GM19023 (cell line): ENCODE results near the gene METAP1.
"Not testable (repeated sequence)": the region's sequence is repeated elsewhere in the genome, so short reads cannot be mapped to it uniquely, and the experiment has no call there.

ENCODE experiments used
- ATAC-seq: cut with Tn5 transposase; IDR thresholded peaks from one replicate; pipeline ENCODE4 v1.9.1; 2021; ENCODE audit warnings: mild to moderate bottlenecking, moderate library complexity; ENCODE audit not compliant: unreplicated experiment

Gene METAP1

DNA sequence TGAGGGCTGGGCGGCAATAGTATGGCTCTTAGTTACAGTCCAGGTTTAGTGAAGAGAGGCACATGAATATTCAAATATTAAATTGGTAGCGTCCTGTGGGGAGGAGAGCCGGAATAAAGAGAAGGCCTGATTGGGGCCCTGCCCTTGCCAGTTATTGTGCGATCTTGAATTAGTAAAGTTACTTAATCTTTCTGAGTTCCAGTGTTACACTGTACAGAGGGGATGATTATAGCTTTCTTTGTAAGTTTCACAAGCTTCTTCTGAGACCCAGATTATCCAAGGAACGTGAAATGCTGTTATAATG is 1.2 kb downstream of the METAP1 start:
- ATAC-seq, result no peak

DNA sequence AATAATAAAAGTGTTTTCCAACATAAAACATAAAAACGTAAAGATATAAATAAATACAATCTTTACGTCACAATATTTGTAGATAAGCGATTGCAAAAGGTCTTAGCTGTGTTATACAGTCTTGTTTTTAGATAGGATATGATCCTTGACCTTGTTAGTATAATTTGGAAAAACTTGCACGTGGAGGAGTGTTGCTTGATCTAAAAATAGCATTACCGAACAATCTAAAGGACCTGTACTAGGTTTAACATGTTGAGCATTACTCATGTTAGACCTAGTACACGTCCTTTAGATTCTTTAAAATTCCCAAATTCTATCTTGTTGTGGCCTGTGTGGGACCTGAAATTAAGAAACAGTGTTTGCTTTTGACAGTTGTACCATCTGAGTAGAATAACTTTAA is 1.6 kb downstream of the METAP1 start:
- ATAC-seq, result no peak

DNA sequence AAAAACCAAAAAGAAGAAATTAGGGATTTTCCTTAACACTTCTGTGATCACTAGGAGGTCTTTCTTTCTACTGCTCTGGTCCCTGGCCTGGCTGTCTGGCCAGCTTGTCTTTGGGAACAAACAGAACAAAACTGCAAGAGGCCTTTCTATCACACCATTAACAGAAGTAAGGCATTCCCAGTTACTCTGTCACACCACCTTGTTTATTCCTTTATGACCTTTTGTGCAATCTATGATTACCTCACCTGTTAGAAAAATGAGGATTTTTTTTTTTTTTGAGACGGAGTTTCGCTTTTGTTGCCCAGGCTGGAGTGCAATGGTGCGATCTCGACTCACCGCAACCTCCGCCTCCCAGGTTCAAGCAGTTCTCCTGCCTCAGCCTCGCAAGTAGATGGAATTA is 3.0 kb downstream of the METAP1 start:
- no peak for ATAC-seq

DNA sequence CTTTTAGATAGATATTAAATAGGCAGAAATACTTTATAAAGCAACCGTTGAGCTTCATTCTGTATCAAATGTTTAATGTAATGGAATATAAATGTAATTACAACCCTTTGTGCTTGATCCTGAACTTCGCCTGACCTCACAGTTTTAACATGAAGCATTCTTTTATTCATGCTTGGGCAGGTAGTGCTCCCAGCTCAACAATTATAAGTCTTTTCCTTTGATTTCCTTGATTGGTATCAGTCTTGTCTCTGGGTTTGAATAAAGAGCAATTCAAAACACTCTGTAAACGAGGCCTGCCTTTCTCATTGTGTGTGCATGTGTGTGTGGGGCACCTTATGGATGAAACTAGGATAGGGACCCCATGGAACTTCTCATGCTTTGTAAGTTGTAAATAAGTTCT is 6.8 kb downstream of the METAP1 start:
- ATAC-seq, result no peak

DNA sequence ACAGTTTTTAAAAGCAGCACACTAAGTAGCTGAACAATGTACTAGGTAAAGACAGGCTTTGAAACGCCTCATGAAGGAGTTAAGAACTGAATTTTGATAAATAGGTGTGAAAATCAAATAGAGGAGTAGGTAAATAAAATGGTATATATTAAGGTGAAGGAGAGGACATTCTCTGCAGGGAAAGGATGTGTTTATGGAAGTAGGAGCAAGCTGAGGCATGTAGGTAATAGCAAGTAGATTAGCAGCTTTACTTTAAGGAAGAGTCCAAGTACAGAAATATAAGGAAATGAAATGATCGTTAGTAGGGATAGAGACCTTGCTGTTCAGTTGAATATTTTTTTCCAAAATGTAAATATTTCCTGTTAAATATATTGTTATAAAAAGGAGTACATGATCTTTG is 12.5 kb downstream of the METAP1 start:
- no peak for ATAC-seq

DNA sequence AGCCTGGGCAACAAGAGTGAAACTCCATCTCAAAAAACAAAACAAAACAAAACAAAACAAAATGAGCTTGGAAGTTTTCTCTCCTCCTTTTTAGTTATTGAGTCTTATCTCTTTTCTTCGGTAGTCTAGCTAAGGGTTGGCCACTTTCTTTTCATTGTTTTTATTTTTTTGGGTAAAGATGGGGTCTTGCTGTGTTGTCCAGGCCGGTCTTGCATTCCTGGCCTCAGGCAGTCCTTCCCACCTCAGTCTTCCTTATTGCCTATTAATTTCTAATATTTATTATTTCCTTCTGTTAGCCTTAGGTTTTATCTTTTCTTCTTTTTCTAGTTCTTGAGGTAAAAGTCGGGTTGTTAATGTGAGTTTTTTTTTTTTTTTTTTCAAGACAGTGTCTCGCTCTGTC is 16.4 kb downstream of the METAP1 start:
- no peak for ATAC-seq

DNA sequence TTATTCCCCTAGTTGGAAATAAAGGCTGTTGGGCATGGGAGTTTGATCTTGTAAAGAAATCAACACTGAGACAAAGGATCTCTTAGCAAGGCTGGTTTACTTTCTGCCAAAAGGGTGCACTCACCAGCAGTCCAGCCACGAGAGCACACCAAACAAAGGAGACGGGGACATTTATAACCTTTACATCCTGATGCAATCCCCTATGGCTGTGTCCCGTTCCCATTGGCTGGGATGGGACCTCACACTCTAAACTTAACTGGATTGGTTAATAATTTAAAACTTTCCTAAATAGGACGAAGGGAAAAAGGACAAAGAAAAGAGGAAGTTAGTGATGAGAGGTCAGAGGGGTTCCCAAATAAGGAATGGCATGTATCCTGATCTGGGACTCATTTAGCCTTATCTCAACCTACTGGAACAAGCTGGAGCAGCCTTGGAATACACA is 17.9 kb downstream of the METAP1 start:
- ATAC-seq, result no peak

DNA sequence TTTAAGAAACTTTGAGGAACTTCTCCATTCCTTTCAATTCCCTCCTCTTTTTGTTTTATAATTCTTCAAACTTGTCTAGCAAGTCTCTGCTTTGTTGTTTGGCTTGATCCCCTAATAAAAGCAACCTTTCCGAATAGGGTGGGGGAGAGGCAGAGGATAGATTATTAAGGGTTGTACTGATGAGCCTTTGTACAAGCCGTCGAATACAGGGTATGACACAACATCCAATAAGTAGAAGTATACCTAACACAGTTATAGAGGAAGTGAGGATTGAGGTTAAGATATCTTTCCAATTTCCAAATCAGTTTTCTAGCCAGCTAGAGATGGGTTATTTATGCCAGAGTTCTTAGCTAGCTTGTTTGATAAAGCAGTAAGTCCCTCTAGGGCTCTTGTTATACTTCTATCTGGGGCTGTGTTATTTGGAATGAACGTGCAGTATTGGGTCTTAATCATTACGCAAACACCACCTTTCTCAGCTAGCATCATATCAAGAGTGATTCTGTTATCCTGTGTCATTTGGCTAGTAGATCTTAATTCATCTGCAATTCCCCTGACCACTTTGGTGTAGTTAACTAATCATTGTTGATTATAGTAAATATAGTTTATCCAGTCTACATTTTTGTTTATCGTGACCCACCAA is 18.5 kb downstream of the METAP1 start:
- ATAC-seq, result no peak

DNA sequence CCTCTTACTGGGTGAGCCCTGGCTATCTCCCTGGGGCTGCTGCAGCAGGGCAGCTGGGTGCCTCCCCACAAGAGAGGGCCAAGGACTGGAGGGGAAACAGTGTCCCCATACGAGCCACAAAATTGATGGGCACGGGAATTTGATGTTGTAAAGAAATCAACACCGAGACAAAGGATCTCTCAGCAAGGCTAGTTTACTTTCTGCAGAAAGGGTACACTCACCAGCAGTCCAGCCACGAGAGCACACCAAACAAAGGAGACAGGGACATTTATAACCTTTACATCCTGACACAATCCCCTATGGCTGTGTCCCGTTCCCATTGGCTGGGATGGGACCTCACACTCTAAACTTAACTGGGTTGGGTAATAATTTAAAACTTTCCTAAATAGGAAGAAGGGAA is 25.9 kb downstream of the METAP1 start:
- no peak for ATAC-seq

DNA sequence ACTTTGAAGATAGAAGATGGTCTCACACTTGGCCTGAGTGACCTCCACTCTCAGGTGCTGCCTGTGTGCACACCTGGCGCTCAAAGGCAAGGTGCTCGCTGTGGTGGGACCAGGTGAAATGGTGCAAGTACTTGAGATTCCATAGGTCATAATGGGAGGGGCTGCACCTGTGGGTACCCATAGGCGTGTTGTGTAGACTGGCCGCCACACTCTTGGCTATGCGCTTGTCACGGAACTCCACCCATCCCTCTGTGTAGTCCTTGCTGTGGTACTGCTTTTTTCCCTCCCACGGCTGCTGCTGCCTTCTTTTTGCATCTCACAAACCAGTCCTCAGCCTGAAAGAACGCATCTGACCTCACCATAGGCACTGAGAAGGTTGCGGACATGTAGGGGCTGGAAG is 27.0 kb downstream of the METAP1 start:
- ATAC-seq, result no peak

DNA sequence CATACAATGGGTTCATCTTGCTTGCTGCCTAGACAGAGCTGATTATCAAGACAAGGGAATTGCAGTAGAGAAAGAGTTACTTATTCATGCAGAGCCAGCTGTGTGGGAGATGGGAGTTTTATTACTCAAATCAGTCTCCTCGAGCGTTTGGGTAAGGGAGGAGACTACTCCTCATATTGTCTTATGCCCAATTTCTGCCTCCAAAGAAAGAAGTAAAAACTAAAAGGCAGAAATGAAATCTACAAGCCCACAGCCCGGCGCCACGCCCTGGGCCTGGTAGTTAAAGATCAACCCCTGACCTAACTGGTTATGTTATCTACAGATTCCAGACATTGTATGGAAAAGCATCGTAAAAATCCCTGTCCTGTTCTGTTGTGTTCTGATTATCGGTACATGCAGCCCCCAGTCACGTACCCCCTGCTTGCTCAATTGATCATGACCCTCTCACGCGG is 28.3 kb downstream of the METAP1 start:
- ATAC-seq, result not testable (repeated sequence)

DNA sequence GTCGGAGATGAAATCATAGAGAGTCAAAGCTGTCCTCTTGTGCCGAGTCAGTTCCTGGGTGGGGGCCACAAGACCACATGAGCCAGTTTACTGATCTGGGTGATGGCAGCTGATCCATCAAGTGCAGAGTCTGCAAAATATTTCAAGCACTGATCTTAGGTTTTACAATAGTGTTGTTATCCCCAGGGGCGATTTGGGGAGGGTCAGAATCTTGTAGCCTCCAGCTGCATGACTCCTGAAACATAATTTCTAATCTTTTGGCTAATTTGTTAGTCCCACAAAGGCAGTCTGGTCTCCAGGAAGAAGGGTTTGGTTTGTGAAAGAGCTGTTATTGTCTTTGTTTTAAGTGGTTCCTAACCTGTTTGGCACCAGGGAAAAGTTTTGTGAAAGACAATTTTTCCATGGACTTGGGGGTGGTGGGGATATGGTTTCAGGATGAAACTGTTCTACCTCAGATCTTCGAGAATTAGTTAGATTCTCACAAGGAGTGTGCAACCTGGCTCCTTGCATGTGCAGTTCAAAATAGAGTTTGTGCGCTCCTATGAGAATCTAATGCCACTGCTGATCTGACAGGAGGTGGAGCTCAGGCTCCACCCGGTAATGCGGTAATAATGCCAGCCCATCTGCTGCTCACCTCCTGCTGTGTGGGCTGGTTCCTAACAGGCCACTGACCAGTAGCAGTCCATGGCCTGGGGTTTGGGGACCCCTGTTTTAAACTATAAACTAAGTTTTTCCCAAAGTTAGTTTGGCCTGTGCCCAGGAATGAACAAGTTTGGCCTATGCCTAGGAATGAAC is 29.2 kb downstream of the METAP1 start:
- no peak for ATAC-seq

DNA sequence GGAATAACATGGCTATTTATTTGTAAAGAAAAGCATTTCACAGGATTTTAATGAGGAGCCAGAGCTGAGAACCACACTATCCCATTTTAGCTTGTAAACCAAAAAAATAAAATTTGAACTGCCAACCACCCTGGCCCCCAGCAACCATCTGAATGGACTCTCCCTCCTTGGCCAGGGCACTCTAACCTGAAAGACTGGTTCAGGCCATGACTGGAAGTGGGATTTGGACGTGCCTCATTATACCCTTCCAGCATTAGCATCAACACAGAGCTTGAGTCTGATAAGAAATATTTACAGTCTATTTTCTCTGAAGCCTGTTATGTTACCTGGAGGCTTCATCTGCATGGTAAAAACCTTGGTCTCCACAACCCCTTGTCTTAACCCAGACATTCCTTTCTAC is 30.0 kb downstream of the METAP1 start:
- no peak for ATAC-seq

DNA sequence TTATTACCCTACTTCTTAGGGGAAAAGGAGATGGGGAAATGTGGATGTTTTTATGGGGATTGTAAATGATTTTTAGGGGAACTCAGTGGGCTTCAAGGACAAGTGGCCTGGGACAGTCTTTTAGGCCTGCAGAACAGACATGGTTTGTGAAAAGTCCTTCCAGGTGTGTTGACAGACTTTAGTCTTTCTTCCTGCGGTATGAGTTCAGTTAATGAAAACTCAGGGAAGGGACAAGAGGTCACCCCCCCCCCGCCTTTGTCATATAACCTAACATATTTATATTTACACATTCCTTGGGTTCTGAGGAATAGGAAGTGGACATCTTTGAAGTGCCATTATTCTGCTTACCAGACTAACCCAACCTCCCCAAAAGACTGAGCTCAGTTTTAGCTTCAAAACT is 31.8 kb downstream of the METAP1 start:
- no peak for ATAC-seq

DNA sequence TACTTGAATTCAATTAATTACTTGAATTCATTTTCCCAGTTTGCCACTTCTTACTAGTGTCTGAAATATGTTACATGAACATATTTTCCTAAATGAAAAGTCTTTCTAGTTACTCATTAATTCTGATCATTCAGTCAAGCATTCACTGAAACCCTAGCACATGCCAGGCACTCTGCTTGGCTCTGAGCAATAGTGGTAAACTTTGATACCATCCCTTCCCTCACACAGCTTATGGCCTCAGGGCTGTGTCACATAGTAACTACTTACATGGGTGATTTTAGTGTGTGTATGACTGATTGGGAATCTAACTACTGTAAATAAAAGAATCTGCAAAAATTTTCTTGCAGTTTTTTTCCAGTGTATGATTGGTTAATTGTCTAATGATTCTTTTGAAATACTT is 32.7 kb downstream of the METAP1 start:
- ATAC-seq, result no peak

DNA sequence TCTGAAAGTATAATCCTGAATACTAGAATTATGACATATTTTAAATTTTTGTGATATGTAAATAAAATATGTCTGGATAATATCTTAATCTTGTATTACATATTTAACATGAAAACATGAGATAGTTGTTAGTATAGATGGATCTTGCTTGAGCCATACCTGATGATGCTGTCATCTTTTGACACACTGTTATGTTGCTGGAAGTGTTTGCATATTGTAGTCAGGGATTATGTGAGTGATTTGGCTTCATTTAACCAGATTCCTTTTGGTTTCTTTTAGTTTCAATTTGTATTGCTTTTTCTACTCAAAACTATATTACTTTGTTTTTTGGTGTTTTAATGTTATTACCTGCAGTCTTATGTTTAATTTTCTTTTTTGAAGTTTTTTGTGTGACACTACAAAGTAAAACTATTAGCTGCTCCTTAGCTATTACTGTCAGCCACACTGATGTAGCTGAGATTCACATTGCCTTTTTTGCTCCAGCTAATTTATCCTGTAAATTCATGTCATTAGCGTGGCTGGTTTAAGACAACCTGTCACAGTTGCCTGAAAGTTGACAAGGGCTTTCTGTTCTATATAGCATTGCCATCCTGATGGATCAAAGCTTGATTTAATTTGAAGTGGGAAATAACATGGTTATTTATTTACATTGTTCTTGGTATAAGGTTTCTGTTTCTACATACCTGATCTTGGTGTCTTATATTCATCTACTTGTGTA is 33.7 kb downstream of the METAP1 start:
- ATAC-seq, result no peak

DNA sequence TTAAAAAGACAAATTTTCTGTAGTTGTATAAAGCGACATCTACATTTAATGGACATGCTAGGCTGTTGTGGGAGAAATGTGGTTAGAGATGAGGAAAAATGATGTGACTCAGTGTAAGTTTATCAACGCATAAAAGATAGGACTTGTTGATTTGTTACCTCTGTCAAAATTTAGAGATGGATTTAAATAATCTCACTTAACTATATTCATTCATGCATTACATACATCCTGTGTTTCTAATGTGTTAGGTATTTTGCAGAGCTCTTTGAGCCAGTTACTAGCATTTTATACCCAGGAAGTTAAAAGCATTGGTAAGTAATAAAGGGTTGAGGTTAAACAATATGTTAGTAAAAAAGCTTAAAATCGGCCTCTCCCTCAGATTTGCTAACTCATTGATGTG is 34.3 kb downstream of the METAP1 start:
- no peak for ATAC-seq

DNA sequence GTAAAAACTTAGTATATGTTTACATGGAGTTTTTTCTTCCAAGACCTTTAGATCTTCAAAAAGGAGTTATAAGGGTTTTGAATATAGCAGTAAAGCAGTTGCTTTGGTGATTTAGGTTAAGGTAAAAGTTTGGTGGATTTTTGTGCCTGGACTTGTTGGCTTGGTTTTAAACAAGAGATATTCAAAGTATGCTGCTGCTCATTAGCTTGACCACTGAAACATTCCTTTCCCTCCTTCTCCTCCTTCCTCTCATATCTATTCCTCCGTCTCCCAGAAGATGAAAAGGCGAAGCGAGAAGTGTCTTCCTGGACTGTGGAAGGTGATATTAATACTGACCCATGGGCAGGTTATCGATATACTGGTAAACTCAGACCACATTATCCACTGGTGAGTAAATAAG is 38.4 kb downstream of the METAP1 start:
- no peak for ATAC-seq

DNA sequence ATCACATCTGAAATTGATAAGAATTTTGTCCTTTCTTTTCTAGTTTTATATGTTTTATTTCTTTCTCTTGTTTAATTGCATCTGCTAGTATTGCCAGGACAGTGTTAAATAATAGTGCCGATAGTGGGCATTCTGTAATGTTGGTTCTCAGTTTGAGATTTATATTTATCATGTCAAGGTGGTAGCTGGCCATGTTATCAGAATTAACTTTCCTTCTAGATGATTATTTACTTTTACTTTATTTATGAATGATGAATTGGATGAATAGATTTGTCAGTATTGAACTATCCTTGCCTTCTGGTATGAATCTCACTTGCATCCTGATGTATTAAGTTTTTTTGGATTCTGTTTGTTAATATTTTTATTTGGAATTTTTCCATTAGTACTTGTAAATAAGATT is 42.7 kb downstream of the METAP1 start:
- no peak for ATAC-seq

DNA sequence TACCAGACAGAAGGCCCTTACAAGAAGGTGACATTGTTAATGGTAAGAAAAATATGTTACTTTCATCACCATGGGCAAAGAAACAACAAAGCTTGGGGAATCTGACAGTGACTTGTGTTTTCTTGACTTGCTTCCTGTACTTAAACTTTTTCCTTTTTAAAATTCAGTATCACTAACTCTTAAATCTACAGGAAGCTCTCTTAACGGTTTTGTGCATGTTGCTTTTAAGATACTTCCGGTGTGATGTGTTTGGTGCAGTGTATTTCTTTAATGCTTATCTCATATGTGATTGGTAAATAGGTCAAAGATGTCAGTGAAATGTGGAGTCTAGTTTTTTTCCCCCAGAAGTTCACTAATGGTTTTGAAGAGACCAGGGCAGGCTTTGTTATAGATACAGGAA is 47.8 kb downstream of the METAP1 start:
- no peak for ATAC-seq

DNA sequence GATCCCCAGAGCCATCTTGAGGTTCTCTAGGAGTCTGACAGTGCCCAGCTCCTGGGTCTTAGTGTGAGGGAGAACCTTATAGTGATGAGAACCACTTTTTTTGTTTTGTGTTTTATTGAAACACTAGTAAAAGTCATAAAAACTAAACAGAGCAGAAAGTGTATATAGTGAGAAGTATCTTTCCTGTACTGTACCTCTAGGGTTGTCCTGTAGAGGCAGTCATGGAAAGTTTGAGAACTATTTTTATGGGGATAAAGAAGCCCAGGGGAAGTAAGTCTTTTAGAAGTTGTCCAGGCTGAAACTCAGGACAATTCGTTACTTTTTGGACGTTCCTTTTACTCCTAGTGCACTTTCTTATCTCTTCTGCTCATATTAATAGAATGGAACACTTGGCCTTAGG is 52.2 kb downstream of the METAP1 start:
- no peak for ATAC-seq

DNA sequence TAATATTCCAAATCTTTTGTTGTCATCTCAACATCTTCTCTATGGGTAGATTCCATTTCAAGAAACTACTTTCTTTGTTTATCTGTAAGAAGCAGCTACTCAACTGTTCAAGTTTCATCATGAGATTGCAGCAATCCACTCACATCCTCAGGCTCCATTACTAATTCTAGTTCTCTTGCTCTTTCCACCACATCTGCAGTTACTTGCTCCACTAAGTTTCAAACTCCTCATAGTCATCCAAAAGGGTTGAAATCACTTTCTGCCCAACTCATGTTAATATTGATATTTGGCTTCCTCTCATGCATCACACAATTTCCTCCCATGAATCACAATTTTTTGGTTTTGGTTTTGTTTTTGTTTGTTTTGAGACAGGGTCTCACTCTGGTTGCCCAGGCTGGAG is 57.4 kb downstream of the METAP1 start:
- ATAC-seq, result no peak
